ENCODE results near the gene LRG1. TPM values are rescaled to one million over a fixed set of nuclear protein-coding genes. Genes with fewer than 3 reads are reported as not detected.

Gene LRG1
- total RNA-seq, 1 experiment from 2014 or later: 0.08 TPM

GRCh38 chr19:4522291-4523002, 17.4 kb downstream of the LRG1 start:
- TF ChIP-seq SIN3A (IDR thresholded peaks at IDR 0.05; ENCODE audit: borderline replicate concordance, insufficient read depth, low read depth, low read length) (no peak), CTCF (IDR thresholded peaks at IDR 0.05) (no peak), TCF7L2 (IDR thresholded peaks at IDR 0.05; ENCODE audit: low read depth, low read length) (no peak), REST (IDR thresholded peaks at IDR 0.05; ENCODE audit: insufficient read depth in 1 of 2, low read depth in 2 of 2, low read length in 1 of 2) (no peak), POLR2AphosphoS5 (IDR thresholded peaks at IDR 0.05; ENCODE audit: low read depth, low read length) (no peak)
- no peaks in the 10 kb centered on the region for H3K36me3 ChIP-seq (ENCODE audit: control insufficient read depth, insufficient read depth, low read length)
- DNase-seq (ENCODE audit: low read depth, low spot score) (no peak), ATAC-seq (no peak)
- ChIA-PET CTCF (interaction anchor here (0.7 to 1.4 kb wide), 2 partner anchors 12 to 33 kb away, joined by 3 to 8 read pairs; partner anchors contain the start of gene PLIN5), POLR2A (no interaction called here)
- BruUV-seq (replicated peaks): no TSS peak
- H3K9me3 ChIP-seq (ENCODE audit: control insufficient read depth, insufficient read depth, low read depth, low read length): no peaks in the 10 kb centered on the region
- no peaks in the 10 kb centered on the region for H3K27me3 ChIP-seq (ENCODE audit: control insufficient read depth, insufficient read depth, low read length)
- in situ Hi-C loops (cut with HindIII; ENCODE audit: low pct_unique_long_range_greater_than_20kb, low sequenced_read_pairs): no loop called here
- no peak overlapping the region for H3K4me3 ChIP-seq (ENCODE audit: low read depth in 2 of 2, low read length in 2 of 2)
- H3K27ac ChIP-seq (ENCODE audit: low read length): no peak overlapping the region
- intact Hi-C loops (cut with micrococcal nuclease; ENCODE audit: unreplicated experiment): no loop called here
- peaks cover 8% of the 10 kb centered on the region for H3K4me1 ChIP-seq (ENCODE audit: control insufficient read depth, insufficient read depth, low read length)

DNA sequence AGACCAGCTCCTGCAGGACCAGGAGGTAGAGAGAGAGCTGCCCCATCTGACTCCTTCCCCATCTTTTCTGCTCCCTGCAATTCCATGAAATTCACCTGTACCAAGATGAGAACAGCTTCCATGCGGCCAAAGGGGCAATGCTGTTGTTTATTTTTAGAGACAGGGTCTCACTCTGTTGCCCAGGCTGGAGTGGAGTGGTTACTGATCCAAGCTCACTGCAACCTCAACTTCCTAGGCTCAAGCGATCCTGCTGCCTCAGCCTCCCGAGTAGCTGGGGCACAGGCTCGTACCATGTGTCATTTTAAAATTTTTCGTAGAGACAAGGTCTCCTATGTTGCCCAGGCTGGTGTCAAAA, 18.0 kb downstream of the LRG1 start:
- in situ Hi-C loops (cut with HindIII; ENCODE audit: low pct_unique_long_range_greater_than_20kb, low sequenced_read_pairs): no loop called here
- no peak overlapping the region for H3K27ac ChIP-seq (ENCODE audit: low read length)
- ChIA-PET POLR2A (no interaction called here), CTCF (no interaction called here)
- no peaks in the 10 kb centered on the region for H3K36me3 ChIP-seq (ENCODE audit: control insufficient read depth, insufficient read depth, low read length)
- H3K27me3 ChIP-seq (ENCODE audit: control insufficient read depth, insufficient read depth, low read length): no peaks in the 10 kb centered on the region
- no TSS peak for BruUV-seq (replicated peaks)
- DNase-seq (ENCODE audit: low read depth, low spot score): no peak
- intact Hi-C loops (cut with micrococcal nuclease; ENCODE audit: unreplicated experiment): no loop called here
- ATAC-seq: no peak
- TF ChIP-seq TCF7L2 (IDR thresholded peaks at IDR 0.05; ENCODE audit: low read depth, low read length) (no peak), POLR2AphosphoS5 (IDR thresholded peaks at IDR 0.05; ENCODE audit: low read depth, low read length) (no peak), CTCF (IDR thresholded peaks at IDR 0.05) (no peak), SIN3A (IDR thresholded peaks at IDR 0.05; ENCODE audit: borderline replicate concordance, insufficient read depth, low read depth, low read length) (no peak), REST (IDR thresholded peaks at IDR 0.05; ENCODE audit: insufficient read depth in 1 of 2, low read depth in 2 of 2, low read length in 1 of 2) (no peak)
- no peak overlapping the region for H3K4me3 ChIP-seq (ENCODE audit: low read depth in 2 of 2, low read length in 2 of 2)
- H3K4me1 ChIP-seq (ENCODE audit: control insufficient read depth, insufficient read depth, low read length): peaks cover 13% of the 10 kb centered on the region
- H3K9me3 ChIP-seq (ENCODE audit: control insufficient read depth, insufficient read depth, low read depth, low read length): no peaks in the 10 kb centered on the region
